Fibroblast of skin of left biceps (primary cell): ENCODE results near the gene HECTD2.
A peak's percentile ranks its signal among the peaks of the same experiment; 100 is the strongest.
"Not testable (repeated sequence)": the region's sequence is repeated elsewhere in the genome, so short reads cannot be mapped to it uniquely, and the experiment has no call there.

Source experiments
- DNase-seq, 2 experiments: peaks; one replicate each; pipeline ENCODE4 v3.0.0-alpha.2; 2013; ENCODE audit warnings: low read depth in 2 of 2

The HECTD2 gene, protein sequence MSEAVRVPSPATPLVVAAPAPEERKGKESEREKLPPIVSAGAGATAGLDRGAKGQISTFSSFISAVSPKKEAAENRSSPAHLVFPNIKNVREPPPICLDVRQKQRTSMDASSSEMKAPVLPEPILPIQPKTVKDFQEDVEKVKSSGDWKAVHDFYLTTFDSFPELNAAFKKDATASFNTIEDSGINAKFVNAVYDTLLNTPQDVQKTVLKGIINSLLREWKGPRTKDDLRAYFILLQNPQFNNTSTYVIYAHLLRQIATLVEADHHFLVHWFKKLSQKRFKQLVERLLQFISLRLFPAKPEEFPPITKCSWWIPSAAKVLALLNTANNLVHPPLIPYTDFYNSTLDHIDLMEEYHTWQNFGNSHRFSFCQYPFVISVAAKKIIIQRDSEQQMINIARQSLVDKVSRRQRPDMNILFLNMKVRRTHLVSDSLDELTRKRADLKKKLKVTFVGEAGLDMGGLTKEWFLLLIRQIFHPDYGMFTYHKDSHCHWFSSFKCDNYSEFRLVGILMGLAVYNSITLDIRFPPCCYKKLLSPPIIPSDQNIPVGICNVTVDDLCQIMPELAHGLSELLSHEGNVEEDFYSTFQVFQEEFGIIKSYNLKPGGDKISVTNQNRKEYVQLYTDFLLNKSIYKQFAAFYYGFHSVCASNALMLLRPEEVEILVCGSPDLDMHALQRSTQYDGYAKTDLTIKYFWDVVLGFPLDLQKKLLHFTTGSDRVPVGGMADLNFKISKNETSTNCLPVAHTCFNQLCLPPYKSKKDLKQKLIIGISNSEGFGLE

DNA sequence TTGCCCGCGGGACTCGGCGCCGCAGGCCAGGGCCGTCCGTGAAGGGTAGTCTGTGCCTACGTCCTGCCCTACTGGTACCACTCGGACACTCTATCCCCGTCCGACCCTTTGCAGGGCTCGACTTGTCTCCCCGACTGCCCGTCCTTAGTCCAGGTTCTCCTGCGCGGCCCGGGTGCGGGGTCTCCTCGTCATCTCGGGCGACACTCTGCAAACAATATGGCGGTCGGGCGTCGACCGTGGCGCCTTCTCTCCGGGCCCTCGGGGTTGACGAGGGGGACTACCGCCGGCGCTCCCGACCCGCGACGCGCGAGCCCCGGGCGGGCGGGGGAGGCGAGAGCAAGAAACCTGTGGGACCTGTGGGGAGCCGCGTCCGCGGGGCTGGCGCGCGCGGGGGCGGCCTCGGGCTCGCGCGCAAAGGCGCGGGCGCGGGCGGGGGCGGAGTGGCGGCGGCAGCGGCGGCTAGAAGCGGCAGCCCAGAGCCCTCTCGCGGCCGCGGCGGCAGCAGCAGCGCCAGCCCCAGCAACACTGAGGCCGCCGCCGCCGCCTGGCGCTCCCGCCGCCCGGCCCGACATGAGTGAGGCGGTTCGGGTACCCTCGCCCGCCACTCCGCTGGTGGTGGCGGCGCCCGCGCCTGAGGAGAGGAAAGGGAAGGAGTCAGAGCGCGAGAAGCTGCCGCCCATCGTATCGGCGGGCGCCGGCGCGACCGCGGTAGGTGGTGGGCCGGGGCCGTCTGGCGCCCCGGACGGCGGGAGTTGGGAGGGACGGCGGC, at the start of gene HECTD2:
Gene HECTD2, plus strand, starts transcription at position 476 of the 769 bp plus-strand sequence. Its CDS starts 95 bp downstream, at position 571.
- peak; percentile 41 to 50 for DNase-seq

DNA sequence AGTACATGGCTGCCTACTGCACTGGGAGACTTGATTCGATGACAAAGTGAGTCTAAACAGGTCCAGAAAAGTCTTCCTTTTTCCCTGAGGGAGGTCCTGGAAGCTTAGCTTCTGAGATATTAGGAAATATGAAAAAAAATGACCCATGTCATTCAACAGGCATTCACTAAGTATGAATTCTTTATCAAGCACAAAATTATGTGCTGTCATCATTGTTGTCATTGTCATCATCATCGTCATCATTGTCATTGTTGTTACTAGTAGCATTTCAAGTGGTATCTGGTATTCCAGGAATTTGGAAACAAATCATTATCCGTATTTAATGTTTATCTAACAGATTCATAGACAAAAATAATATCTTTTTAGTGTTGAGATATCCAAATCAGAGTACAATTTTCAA, 49.7 kb upstream of the HECTD2 start:
- no peak for DNase-seq

DNA sequence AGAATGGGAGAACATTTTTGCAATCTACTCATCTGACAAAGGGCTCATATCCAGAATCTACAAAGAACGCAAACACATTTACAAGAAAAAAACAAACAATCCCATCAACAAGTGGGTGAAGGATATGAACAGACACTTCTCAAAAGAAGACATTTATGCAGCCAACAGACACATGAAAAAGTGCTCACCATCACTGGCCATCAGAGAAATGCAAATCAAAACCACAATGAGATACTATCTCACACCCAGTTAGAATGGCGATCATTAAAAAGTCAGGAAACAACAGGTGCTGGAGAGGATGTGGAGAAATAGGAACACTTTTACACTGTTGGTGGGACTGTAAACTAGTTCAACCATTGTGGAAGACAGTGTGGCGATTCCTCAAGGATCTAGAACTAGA, 44.6 kb upstream of the HECTD2 start:
- not testable (repeated sequence) for DNase-seq

DNA sequence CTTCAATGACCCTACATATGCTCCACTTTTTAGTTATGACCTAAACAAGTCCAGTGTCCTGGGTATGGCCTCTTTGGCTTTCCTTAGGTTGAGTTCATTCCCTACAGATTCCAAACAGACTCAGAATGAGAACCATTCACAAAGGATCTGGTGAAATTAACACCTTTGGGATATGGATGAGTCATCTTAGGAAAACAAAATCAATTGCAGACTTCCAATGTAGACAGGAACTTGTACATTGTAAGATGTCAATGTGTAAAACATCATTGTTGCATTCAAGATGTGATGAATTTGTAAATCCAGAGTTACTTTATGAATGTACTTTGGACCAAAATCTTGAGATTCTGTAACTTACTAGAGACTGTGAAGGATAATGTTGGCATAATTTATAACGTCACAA, 43.4 kb upstream of the HECTD2 start:
- DNase-seq, result no peak

DNA sequence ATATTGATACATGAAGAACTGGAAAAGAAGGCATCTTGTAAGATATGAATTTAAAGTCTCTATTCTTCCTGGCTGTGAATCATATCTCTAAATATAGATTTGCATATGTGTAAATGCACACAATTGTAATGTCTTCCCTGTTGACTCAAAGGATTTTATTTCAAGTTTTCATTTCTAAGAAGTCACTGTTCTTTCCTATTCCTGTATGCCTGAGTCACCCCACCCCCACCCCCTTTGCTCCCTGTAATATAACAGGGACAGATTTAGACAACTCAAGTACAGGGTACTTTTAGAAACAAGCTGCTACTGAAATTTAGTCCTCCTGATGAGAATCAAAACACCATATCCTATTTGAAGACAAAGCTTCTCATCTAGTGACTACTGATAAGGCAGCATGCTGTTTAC, 43.0 kb upstream of the HECTD2 start:
- DNase-seq, result no peak

DNA sequence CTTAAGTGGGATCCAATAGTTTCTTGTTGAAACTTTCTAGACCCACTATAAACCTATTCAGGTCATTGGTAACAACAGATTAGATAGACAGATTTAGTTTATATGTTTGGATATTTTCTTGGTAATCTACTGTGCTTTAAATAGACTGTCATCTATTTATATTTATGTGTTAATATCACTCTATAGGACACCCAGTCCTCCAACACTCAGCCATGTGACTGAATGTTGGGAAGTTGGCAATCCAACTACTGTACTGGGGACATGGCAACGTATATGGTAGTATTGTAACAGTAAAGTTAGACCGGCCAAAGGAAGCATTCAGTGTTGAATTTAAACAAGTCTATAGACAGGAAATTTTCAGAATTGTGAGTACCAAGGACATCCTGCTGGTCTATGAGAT, 42.6 kb upstream of the HECTD2 start:
- DNase-seq, result no peak

DNA sequence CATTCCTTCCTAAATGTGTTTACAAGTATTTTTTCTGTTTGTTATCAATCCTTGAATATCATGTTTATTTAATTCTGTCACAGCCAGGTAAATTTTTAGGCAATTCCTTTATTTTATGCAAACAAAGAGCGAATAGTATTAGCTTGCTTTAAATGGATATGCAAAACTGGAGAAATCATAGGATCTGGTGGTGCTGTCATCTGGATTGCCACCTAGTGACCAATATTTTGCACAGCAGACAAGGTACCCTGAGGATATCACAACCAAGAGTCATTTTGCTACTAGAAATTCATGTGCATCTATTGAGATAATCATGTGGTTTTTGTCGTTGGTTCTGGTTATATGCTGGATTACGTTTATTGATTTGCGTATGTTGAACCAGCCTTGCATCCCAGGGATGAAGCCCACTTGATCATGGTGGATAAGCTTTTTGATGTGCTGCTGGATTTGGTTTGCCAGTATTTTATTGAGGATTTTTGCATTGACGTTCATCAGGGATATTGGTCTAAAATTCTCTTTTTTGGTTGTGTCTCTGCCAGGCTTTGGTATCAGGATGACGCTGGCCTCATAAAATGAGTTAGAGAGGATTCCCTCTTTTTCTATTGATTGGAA, 40.1 kb upstream of the HECTD2 start:
- not testable (repeated sequence) for DNase-seq

DNA sequence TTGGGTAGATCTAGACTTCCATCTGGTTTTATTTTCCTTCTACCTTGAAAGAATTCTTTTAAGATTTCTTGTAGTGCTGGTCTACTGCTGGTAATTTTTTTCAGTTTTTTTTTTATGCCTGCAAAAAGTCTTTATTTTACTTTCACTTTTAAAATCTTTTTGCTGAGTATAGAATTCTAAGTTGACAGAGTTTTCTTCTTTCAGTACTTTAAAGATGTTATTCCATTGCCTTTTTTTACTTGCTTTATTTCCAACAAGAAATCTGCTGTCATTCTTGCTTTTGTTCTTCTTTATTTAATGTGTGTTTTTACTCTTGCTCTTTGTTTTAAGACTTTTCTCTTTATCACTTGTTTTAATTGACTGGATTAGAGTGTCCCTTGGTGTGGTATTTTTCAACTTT, 36.1 kb upstream of the HECTD2 start:
- DNase-seq, result no peak

DNA sequence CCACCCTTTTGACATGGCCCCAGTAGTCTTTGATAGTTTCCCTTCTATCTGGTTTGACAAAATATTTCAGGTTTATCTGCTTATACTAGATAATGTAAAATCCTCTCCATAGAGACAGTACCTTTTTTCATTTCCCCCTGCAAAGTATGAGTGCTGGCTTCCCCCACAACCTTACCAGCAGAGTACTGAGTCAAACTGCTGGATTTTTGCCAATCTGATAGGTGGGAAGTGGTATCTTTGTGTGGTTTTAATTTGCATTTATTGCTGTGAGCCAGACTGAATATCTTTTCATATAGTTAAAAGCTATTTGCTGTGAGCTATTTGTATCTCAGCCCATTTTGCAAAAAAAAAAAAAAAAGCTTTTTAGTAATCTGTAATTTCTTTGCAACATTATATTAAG, 32.1 kb upstream of the HECTD2 start:
- DNase-seq, result peak; percentile 12 to 19

DNA sequence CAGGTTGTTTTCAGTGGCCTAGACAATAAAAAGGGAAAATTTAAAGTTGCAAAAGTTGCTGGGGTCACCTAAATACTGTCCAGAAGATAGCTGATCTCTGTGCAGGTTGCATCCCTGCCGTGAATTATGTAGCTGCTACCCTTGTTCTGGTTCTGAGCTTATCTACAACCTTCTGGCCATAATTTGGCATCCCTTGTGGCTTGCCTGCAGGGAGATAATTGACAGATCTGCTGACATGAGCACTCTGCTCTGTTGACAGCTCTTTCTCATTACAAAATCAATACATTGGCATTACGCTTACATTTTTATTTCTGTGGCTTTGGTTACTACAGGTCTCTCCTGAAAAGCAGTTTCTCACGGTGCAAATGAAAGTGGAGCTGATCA, 29.3 kb upstream of the HECTD2 start:
- no peak for DNase-seq

DNA sequence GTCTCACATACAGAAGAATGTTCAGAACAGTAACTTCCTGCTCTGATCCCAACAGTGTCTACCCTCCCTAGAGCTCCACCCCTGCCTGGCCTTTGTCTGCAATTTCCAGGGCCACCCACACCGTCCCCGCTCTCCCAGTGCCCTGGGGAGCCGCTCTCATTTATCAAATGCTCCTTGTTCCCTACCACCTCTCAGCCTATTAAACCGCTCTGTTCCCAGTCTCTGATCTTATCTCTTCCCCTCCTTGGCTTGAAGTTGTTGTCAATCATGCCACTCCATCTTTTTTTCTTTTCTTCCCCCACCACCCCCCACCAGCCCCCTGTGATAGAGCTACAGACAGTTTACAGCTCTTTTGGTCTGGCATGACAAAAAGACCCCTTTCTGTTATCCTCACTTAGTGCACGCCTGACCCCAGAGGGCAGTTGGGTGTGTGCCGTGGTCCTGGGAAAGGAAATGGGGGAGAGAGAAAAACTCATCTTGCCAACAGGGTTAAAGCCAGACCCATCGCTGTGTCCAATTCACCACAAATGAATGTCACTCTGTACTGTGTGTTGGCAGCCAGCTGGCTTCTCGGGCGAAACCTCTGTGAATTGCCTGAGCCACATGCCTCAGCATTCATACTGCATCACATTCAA, 28.8 kb upstream of the HECTD2 start:
- DNase-seq, result no peak

DNA sequence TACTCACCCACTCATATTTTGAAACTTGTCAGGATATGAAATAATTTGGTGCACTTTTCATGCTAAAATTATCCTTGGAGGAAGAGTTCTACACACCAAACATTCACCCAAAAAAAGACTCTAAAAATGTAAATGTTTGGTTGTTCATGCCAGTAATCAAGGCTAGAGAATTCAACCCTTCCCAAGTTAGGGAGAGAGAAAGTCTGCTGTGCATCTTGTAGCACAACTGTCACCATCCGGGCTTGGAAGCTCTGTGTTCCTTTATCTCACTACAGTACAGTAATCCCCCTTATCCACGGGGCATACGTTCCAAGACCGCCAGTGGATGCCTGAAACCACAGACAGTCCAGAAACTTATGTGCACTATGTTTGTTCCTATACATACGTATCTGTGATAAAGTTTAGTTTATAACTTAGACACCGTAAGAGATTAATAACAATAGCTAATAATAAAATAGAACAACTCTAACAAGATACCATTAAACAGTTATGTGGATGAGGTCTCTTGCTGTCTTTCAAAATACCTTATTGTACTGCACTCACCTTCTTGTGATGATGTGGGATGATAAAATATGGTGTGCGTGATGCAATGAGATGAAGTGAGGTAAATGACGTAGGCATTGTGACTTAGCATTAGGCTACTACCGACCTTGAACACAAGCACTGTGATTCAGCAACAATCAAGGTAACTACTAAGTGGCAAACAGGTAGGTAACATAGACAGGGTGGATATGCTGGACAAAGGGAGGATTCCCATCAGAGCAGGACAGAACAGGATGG, 24.6 kb upstream of the HECTD2 start:
- DNase-seq, result no peak

DNA sequence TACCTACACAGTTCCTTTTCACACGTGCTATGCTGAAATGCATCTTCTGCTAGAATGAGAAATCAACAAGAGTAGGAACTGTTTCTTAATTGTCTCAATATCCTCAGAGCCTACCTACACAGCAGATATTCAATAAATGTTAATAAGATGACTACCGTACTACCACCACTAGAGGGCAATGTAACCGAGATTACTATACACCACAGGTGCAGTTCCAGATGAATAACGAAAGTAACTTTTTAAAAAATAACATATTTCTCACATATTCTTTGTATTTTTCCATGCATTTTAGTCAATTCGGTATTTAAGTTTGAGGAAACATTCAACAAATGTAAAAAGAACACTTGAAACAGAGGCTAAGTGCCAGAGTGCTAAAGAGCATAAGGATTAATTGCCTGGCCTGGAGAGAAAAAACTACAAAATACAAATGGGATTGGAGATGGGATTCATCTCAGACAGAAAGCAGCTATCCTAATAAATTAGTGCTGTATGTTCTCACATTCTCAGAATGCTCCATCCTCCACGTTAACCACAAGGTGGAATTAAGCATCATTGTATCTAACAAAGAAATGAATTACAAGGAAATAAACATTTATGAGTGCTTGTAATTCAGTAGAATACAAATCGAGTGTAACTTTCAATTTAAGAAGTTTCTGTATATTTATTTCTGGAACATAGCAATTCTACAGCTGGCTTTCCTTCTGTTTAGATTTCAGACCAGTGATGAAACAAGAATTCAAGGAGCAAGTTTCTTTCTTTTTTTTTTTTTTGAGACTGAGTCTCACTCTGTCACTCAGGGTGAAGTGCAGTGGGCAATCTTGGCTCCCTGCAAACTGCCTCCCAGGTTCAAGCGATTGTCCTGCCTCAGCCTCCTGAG, 20.3 kb upstream of the HECTD2 start:
- no peak for DNase-seq

DNA sequence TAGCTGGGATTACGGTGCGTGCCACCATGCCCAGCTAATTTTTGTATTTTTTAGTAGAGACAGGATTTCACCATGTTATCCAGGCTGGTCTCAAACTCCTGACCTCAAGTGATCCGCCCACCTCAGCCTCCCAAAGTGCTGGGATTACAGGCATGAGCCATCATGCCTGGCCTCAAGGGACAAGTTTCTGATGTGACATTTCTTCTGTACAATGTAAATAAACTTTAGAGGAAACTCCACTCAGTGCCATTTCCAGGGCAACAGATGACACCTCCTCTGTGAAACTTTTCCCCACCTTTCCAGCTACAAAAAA, 19.7 kb upstream of the HECTD2 start:
- not testable (repeated sequence) for DNase-seq

DNA sequence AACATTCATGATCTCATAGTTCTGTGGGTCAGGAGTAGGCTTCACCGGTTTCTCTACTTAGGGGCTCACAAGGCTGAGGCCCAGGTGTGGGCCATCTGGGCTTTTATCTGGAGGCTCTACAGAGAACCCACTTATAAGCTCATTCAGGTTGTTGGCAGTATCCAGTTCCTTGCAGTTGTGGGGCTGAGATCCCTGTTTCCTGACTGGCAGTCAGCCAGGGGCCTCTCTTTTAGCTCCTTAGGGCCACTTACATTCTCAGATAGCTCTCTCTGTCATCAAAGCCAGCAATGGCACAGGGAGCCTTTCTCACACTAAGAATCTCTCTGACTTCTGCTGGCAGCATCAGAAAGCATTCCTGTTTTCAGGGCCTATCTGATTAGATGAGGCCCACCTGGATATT, 18.2 kb upstream of the HECTD2 start:
- DNase-seq, result no peak

DNA sequence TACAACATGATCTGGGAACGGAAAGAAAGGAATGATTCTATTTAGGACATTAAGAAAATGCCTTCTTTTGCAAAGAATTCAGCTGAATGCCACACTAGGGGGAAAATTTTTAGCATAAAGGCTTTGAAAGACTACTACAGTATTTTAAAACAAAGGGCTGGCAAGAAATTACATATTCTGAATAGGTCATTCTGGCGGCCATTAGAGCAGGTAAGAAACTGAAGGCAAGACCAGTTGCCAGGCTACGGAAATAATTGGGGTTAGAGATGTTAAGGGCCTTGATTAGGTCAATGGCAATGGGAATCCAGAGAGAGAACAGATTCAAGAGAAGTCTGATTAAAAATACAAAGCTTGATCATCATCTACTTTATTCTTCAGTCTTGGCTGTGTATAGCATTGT, 3.8 kb upstream of the HECTD2 start:
- DNase-seq, result no peak

DNA sequence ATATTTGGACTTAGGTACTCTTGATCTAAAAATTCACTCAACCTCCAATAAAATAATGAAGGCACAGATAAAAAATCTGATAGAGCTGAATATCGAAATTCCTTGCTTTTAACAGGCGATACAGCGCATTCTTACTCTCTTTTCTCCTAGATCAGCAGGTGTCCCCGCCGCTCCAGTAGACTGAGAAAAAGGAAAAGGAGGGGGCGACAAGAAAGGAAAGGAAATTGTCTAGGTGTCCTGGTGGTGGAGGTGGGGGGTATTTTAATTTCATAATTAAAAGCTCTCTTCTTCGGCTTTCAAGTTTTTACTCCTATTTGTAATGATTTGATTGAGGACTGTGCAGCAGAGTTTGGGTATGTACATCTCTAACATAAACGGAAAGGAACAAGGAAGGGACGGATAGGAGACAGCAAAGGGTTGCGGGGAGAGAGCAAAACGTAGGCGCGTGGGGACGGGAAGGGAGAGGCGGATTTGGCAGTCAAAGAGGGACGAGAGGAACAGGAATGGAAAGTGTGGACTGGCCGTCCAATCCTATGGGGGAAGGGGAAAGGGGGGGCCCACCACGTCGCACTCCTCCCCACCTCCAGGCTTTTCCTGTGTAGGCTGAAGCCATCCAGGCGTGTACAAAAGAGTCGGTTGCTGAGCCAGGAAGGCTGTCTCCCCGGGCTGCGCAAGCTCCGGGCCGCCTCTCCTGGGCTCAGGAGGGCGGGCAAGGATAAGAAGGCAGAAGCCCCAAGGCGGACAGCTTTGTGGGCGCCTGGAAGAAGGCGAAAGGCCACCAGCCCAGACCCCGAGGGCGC, 875 bp upstream of the HECTD2 start:
- peak; percentile 62 to 65 for DNase-seq

DNA sequence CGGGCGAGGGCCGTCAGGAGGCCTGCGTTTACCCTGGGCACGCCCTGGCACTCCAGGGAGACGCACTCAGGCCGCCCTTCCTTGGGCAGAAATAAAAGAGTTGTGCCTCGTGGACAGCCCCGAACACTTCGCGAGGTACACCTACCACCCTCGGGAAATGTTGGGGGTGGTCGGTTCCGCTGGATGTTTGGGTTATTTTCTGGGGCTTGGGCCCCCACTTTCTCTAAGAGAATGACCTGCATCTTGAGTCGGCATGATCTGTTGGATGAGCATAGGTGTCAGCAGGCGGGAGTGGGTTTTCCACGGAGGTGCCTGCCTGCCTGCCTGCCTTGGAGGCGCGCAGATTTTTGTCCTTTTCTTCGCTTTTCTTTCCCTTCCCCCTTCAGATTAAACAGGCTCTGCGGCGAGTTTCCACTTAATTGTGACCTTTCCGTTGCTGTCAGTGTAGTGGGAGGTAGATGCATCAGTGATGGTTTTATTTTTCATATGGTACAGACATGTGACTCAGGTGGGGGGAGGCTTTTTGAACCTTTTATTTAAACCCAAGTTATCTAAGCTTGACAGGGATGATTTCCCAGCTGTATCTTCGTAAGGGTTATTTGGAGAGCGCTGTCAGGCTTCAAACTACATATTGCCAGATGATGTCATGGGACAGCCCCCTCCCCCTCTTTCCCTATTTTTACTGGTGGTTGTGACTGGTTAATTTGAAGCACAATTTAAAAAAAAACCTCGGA, 661 bp downstream of the HECTD2 start:
- DNase-seq, result no peak
